GM10266 (cell line): ENCODE measurements around the gene WDTC1.

ENCODE experiments used
- DNase-seq: peaks from one replicate; pipeline ENCODE4 v3.0.0; 2012; ENCODE audit errors: extremely low spot score
- CTCF ChIP-seq: IDR thresholded peaks from 2 replicates; pipeline ENCODE4 v1.5.1; 2012; ENCODE audit warnings: mild to moderate bottlenecking, low read depth; ENCODE audit not compliant: control insufficient read depth, insufficient read depth; ENCODE audit errors: missing control alignments

Gene WDTC1

GRCh38 chr1:27331922-27332321, 97.5 kb downstream of the WDTC1 start:
- no peak for TF ChIP-seq CTCF
- no peak for DNase-seq

GRCh38 chr1:27332536-27333281, 98.3 kb downstream of the WDTC1 start:
- peak; percentile 70 for DNase-seq
- peak; percentile 86 for TF ChIP-seq CTCF

- TF ChIP-seq CTCF, result no peak
- no peak for DNase-seq
Observed at GRCh38 chr1:27333717-27334279, 99.4 kb downstream of the WDTC1 start.

GRCh38 chr1:27335506-27336422, 101.3 kb downstream of the WDTC1 start:
- TF ChIP-seq CTCF, result no peak
- no peak for DNase-seq

GRCh38 chr1:27336756-27337155, 102.3 kb downstream of the WDTC1 start:
- no peak for TF ChIP-seq CTCF
- DNase-seq, result no peak

- no peak for DNase-seq
- no peak for TF ChIP-seq CTCF
Observed at GRCh38 chr1:27338751-27339150, 104.3 kb downstream of the WDTC1 start.
